Amniotic stem cell (primary cell): ENCODE results near the gene FNDC3B.

ENCODE experiments used
- DNase-seq: peaks from one replicate; lab custom pipeline; 2025; lab: John Stamatoyannopoulos, UW

FNDC3B gene

DNA sequence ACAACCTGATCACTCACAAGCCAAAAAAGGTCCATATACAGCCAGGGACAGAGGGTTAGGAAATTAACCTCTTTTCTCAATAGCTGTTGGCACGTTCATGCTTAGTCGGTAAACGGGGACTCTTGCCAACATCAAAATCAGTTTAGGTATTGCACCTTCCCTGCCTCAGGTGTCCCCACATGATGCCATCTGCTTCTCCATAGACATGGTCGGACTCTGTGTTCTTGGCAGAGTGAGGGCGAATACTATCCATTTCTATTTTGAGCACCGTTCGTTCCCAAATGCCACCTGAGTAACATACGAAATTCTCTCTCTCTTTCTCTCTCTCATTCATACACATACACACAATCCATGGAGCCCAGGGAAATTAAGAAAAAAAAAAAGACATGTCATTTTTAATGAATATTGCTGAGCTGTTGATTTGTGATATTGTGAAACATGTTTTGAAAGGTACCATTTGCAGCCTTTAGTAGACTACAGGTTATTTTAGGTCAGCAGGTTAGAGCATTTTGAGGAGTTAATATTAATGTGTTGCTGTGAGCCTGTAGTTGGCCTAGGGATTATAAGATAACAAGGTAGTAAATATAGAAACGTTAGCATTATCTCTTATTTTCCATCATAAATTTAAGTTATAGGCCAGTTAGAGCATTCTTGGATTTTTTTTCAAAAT is 330.3 kb downstream of the FNDC3B start:
- DNase-seq: no peak

DNA sequence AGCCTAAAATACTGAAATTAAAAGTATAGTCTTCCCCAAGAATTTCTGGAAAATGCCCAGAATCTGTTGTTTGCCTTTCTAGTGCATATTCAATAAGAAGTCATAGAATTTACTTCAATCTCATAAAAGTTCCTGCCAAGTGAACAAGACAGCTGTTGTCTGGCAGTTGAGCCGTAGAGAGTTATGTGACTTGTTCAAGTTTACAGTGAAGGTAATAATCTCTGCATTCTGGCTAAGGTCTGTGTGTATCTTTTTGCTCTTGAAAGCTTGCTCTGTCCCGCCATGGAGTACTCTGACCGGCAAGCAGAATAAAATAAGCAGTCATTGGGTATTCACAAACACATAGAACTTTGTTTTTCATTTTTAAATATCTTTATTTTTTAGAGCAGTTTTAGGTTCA is 331.0 kb downstream of the FNDC3B start:
- no peak for DNase-seq

DNA sequence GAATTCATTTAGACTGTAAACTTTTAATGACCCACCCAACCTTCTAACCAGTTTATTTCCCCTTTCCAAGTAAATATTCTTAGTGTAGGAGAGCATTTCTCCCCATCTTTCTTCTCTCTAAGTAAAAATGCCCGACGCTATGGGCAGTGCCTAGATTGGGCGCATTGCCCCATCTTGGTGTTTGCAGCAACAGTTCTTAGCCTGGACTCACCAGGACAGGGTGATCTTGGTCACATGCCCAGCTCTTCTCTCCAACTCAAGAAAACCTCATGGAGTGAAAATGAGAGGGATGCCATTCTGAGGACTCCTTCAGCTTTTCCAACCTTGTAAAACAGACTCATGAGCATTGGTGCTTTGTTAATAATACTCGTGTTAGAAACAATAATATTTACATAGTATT is 332.2 kb downstream of the FNDC3B start:
- DNase-seq: no peak

DNA sequence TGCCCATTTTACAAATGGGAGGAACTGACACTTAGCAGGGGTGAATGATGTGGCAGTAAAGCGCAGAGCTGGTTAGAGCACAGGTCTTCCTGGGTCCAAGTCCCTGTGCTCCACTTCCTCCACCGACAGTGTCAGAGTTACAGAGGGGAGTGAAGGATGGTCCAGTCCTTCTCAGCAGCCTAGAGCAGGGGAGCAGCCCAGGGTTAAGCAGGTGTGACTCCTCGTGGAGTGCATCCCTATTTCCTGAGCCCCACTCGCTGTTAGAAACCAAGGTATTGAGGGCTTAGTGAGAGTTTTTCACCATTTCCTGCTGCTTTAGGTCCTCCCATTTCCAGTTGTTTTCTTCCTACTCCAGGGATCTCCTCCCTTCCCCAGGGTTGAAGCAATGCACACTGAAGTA is 333.5 kb downstream of the FNDC3B start:
- DNase-seq: no peak

DNA sequence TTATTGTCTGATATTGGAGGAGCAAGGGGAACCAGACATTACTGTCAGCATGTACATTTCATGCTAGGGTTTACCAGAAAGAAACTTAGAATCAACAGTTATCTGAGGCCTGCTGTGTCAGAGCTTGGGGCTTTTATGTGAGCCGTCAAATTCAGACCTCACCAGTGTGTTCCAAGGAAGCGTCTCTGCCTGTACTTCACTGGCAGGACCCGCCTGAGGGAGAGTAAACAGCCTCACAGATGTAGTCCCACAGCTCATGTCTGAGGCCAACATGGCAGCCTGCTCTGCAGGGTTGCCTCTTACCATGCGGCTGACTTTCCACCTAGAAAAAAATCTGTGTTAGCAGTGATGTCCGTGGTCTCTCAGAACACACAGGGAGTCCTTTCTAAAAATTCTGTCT is 334.5 kb downstream of the FNDC3B start:
- no peak for DNase-seq

DNA sequence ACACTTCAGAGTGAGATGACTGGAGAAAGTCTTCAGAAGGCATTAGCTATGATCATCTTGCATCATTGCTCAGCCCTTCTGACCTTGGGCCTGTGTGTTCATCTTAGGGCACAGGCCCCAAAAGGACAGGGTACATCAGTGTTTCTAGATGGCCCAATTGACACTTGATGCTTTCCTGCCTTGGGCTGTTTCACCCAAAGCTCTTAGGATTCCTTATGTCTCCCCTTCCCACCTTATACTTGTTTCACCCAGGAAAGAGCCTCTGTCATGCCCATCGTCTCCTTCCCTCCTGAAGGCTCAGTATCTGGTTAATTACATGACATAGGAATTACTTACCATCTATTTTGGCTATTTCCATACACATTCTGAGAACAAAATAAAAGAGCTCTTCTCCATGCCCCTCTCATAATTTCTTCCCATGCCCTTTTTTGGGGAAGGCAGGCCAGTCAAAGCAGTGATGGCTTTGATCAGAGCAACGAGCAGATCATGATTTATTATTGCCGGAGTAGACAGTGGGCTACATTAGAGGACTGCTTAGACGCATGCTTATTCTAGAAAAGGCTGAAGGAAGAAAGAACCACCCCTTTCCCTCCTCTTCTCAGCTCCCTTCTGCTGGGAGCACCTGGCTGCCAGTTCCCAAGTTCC is 335.9 kb downstream of the FNDC3B start:
- DNase-seq: no peak

DNA sequence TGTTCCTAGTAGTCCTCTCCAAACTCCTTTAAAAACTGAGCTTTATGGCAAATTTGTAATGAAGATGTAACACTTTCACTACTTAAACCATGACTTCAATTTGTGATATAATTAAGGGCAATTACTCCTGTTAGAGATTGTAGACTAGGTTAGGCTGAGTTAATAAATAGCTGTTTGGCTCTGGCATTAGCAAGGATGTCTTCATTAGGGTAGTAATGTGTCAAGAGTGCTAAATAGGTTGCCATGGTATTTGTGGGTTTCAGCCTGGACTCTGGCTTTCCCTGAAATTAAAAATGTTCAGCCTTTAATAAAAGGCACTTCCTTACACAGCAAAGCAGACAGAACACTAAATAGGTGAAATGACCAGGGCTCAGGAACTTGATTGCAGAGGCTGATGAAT is 337.0 kb downstream of the FNDC3B start:
- no peak for DNase-seq

DNA sequence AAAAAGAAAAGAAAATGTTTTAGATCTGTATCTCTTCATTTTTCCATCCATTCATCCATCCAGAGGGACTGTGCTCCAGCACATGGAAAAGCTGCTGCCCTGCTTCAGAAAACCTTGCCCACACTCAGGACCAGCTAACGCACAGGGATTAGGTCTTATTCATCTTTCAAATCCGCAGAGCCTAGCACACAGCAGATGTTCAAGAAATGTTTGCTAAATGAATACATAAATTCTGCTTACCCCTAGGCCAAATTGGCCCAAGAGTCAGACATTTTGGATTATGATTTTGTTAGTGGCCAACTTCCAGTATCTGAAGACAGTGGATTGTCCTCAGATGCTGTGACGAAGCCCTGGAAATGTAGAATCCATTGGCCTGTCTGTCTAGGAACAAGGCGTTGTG is 337.5 kb downstream of the FNDC3B start:
- DNase-seq: no peak

DNA sequence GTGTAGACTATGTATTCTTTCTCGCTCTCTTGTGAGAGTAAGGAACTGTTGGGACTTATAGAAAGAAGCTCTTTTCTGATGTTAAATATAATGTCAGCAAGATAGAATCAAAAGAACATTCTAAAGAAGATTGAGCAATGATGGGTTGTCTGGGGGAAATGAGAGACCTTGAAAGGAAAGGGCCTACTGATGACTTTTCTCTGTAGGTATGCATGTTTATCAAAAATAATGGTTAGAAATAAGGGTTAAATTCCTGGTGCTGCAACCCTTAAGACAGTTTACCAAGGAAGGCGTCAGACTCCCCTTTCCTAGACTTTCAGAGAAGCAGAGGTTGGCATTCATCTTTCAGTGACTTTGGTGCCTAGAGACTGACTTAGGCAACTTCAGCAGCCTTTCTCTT is 339.1 kb downstream of the FNDC3B start:
- DNase-seq: no peak

DNA sequence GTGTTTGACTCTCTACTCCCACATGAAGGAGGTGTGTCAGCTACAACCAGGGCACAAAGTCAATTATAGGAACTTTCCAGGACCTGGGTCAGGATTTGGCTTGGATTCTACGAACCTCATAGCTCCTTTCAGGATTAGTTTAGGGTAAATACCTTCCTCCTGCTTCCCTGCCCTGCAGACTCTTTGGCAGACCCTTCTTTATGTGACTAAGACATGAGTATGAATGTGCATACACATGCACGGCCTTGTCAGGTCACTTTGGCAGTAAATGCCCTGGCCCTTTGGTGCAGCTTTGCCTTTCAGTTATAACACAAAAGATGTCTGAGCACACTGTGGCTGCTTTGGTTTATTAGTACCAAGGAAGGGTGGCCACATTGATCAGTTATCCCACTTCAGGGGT is 340.0 kb downstream of the FNDC3B start:
- DNase-seq: no peak

DNA sequence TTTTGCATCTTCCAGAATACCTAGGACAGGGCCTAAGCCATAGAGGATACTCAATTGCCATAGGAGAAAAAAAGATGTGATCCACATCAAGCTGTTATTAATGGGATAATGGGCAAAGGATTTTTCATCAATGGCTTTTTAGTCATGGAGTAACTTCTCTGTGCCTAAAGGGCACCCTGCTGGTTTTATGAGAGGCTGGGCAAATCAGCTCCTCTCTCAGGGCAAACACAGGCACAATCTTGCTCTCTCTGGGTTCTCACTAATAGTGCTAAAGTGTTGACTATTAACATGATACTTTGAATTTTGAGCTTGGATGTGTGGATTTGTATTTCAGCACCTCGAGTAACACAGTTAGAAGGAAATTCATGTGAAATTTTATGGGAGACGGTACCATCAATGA is 341.3 kb downstream of the FNDC3B start:
- no peak for DNase-seq

DNA sequence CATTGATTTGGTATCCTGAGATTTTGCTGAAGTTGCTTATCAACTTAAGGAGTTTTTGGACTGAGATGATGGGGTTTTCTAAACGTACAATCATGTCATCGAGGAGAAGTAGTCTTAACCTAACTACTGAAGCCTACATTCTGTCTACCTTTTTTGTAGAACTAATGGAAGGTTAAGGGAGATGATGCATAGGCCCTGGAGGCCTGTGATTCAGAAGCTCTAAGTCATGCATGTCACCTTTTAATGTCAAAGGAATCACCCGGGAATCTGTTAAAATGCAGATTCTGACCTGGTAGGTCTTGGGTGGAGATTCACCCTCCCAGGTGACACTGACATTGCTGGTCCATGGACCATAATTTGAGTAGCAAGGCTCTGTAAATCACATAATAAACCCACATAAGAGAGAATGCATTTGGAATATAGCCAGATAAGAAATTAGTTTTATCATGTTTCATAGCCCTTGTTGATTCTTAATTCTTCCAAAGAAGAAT is 344.0 kb downstream of the FNDC3B start:
- no peak for DNase-seq

DNA sequence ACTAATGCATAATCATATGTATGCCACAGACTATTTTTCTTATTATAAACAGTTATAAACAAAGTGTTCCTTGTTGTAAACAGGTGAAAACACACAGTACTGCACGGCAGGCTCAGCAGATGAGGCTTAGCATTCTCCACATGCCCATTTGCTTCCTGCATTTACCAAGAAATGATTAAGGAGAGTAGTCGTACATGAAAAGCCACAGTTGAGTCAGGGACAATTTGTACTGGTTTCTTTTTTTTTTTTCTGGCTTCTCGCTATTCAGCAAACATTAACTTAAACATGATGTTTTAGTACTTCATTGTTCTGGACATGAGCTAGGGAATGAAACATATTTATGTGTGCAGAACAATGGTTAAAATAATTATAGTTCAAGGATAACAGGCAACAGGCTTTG is 345.5 kb downstream of the FNDC3B start:
- no peak for DNase-seq

DNA sequence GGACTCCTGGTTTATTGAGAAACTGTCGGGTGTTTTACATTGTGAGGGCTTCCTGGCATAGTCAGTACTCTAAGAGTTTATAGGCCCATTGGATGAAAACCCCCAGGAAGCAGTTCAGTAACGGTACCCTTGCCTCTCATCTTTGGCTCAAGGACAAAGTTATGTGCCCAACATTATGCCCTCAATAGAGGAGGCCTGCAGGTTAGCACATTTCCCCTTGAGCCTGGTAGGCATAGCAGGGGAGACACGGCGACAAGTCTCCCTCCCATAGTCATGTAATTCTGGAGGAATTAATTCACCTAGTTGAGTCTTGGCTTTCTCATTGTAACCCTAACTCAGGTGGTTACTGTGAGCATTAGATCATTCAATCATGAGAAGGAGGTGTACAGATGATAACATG is 348.4 kb downstream of the FNDC3B start:
- no peak for DNase-seq

DNA sequence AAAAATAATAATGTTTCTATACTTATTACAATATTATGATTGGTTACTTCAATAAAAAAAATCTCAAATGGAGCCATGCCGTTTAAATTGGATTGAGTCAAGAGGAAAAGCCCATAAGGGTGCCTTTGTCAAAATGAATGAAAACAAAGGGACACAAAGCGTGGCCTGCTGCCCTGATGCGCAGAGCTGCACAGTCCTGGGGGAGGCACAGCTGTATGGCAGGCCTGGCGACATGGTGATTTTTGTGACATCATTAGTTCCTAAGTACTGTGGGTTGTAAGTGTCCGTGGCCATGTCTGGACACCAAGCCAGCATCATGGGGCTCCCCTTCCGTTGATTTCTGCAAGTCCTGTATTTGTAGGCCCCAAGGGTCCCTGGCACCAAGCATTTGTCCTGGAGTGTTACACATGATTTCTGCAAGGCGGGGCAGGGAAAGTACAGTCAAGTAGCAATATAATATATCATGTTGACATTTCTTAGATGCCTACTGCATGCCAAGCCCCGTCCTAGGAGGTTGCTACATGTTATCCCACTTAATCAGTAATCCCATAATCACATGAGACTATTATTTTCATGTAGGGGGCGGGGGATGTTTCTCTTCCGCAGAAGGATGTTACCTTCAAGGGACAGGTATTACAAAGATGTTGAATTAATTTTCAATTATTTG is 349.2 kb downstream of the FNDC3B start:
- DNase-seq: no peak

DNA sequence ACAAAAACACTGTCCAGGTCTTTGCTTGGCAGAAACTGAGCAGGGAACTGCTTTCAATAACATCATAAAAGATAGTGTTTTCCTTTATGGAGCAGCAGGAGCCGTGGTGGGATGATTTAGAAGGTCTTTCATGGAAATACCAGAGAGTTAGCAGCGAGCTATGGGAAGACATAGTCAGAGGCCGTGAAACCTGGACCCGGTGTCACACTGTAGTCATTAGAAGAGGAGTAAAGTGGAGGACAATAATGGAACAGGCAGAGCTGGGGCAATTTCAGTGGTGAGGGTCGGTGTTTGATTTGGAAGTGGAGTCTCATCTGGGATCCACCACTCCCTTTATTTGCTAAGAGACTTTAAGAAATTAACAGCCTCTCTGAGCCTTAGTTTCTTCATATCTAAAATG is 351.4 kb downstream of the FNDC3B start:
- no peak for DNase-seq

DNA sequence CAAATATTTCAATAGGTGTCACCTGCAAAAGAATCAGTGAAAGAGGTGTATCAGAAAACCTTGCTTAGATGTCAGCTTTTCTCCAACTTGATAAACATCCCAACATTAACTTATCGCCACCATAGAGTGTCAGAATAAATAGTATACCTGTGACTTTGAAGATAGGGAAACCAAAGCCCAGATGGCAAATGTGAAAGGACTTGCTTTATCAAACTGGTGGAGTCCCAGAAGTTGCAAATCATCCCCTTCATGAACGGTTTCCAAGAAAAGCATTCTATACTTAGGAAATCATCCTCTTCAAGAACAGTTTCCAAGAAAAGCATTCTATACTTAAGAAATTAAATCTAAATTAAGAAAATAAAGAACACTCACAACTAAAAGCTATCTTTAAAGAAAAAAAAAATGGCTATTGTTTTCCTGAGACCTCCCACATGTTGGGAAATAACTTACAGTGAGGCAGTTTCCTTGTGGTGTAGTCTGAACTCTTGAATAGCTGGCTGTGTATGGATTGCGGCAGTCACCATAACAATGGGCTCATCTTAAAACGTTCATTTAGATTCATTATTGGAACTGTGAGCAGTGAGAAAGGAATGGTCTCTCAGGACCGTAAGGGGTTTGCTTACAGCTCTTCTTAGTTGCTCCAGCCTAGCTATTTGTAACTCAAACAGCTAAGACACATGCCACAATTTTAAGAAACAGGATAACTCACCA is 352.4 kb downstream of the FNDC3B start:
- DNase-seq: no peak

DNA sequence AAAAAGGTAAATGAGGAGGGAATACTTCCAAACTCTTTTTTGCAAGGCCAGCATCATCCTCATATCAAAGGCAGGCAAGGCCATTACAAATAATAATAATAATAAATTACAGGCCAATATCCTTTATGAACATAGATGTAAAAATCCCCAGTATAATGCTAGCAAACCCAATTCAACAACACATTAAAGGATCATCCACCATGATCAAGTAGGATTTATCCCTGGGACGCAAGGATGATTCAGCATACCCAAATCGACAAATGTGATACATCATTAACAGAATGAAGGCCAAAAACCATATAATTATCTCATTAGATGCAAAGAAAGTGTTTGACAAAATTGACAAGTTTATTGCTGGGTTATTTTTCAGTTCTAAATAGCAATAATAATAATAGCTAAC is 355.3 kb downstream of the FNDC3B start:
- no peak for DNase-seq

DNA sequence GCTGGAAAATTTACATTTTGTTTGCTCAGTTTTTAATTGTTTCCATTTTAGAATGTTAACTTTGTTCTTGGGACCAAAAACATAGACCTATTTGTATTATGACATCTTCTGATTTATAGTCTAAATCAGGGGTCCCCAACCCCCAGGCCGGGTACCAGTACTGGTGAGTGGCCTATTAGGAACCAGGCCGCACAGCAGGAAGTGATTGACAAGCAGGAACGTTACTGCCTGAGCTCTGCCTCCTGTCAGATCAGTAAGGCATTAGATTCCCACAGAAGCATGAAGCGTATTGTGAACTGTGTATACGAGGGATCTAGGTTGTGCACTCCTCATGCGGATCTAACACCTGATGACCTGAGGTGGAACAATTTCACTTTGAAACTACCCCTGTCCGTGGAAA is 357.0 kb downstream of the FNDC3B start:
- no peak for DNase-seq

DNA sequence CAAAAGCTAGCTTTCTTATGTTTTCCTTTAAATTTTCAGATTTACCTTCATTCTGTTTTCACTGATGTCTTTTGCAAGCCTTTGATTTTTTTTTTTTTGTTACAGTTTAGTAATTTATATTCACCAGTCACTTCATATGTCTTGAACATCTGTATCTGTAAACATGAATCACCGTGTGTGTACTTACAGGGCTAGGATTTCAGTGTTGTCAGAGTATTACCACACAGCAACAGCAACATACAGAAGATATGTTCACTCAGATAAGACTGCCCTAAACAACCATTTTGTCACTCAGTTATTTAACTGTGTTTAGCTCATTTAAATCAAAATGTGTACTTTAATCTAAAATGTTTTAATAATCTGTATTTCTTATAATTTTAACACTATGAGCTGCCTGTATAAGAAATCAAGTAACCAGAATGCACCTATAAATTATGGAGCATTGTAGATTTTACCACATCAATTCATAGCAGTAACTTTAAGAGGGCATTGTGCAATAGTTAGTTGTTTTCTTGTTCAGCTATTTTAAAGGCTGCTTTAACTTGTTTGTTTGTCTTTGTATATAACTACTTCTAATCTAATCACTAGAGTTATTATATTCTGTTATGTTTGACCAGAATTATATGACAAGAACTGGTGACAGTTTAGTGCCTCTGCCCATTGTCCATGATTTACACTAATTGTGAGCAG is 358.5 kb downstream of the FNDC3B start:
- DNase-seq: no peak

DNA sequence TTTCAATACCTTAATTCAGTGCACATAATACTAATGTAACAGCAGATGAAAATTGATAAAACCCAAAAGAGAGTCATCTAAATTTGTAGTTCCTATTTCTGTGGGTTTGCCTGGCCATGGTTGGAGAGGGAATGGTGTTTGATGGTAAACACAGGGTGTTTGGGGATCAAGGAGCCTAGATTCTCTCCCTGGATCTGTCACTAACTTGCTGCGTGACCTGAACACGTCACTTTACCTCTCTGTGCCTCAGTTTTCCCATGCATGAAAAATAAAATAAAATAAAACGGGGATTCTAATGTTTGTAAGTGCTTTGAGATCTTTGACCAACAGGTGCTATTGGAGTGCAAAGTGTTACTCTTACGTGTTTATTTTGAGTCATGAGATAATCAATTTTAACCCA is 359.1 kb downstream of the FNDC3B start:
- DNase-seq: no peak

DNA sequence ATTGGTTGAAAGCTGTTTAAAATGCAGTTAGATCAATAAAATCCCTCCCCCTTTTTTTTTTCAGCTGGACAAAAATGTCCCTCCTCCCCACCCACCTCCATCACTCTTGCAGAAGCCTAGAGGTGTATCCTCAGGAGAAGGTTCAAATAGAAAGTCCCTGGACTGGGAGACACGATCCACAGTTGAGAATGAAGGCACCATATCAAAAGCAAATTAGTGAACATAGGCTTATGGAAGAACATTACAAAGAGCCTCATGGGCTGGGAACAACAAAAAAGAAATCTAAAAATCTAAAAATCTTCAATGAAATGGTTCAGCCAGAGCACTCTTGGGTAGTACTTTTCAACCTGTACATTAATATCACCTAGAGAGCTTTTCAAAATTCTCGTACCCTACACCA is 362.7 kb downstream of the FNDC3B start:
- DNase-seq: no peak
